Coronary artery (tissue), 2 donors: ENCODE results near the gene MAGI2.

ENCODE experiments used
- DNase-seq: peaks from one replicate; pipeline ENCODE4 v3.0.0-alpha.2; 2017; ENCODE audit warnings: low spot score
- H3K27ac ChIP-seq, 2 donors: fragments of 200-600 bp; sonication (generic); one replicate each; pipeline ENCODE4 v1.5.1; 2016 to 2019
- H3K4me3 ChIP-seq: fragments of 200-600 bp; sonication (generic); 2 replicates; pipeline ENCODE4 v1.5.1; 2016; ENCODE audit warnings: mild to moderate bottlenecking, moderate library complexity
- TF ChIP-seq, protein P1 (sequence below): fragments of 200-600 bp; sonication (generic); IDR thresholded peaks from one replicate; pipeline ENCODE4 v1.5.1; 2019; ENCODE audit warnings: antibody characterized with exemption

MAGI2 gene

GRCh38 chr7:78095549-78095948 lies 1357.9 kb downstream of the MAGI2 start:
- Histone ChIP-seq H3K27ac (no peak overlapping the region), H3K4me3 (no peak overlapping the region)
- TF ChIP-seq, protein P1, sequence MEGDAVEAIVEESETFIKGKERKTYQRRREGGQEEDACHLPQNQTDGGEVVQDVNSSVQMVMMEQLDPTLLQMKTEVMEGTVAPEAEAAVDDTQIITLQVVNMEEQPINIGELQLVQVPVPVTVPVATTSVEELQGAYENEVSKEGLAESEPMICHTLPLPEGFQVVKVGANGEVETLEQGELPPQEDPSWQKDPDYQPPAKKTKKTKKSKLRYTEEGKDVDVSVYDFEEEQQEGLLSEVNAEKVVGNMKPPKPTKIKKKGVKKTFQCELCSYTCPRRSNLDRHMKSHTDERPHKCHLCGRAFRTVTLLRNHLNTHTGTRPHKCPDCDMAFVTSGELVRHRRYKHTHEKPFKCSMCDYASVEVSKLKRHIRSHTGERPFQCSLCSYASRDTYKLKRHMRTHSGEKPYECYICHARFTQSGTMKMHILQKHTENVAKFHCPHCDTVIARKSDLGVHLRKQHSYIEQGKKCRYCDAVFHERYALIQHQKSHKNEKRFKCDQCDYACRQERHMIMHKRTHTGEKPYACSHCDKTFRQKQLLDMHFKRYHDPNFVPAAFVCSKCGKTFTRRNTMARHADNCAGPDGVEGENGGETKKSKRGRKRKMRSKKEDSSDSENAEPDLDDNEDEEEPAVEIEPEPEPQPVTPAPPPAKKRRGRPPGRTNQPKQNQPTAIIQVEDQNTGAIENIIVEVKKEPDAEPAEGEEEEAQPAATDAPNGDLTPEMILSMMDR = no peak
- DNase-seq = no peak

GRCh38 chr7:78092331-78092730 lies 1361.1 kb downstream of the MAGI2 start:
- DNase-seq = no peak
- no peak overlapping the region for H3K27ac ChIP-seq
- no peak overlapping the region for H3K4me3 ChIP-seq
- TF ChIP-seq, protein P1 = no peak

- Histone ChIP-seq H3K27ac (no peak overlapping the region), H3K4me3 (no peak overlapping the region)
- no peak for DNase-seq
- TF ChIP-seq, protein P1 = no peak
Observed at GRCh38 chr7:78090616-78091015, 1362.9 kb downstream of the MAGI2 start.

DNA sequence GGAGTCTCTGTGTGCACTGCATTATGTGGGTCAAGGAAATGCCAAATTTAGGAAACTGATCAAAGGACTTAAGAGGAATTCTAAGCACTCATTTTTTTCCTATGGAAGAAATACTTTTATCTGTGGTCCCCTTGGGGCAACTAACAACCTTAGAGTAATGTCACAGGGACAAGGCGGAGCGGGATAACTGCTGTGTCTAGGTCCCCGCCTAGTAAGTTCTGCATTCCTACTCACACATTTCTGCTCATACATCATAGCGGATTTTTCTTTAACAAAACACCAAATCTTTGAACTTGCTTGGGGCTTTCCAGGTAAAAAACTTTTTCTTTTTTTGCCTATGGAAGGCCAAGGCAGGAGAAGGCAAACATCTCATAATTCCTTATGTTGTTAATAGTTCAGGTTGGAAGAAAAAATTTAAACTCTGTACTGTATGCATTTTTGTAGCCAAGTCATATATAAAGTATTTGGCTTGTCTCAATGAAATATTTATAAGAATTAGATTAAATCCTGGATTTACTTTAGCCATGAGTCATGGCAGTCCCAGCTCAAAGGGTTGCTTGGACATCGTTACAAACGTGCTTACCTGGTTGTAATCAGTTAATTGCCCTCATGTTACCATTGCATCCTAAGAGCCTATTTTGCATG lies 1369.9 kb downstream of the MAGI2 start:
- no peak for DNase-seq
- no peak overlapping the region for H3K27ac ChIP-seq
- TF ChIP-seq, protein P1 = no peak

GRCh38 chr7:78082556-78082955 lies 1370.9 kb downstream of the MAGI2 start:
- TF ChIP-seq, protein P1 = no peak
- no peak for DNase-seq
- no peak overlapping the region for H3K27ac ChIP-seq
- no peak overlapping the region for H3K4me3 ChIP-seq

More for the DNA sequence above, 1369.9 kb downstream of the MAGI2 start:
- no peak overlapping the region for H3K4me3 ChIP-seq

GRCh38 chr7:78081888-78082287 lies 1371.6 kb downstream of the MAGI2 start:
- TF ChIP-seq, protein P1 = no peak
- no peak overlapping the region for H3K4me3 ChIP-seq
- H3K27ac ChIP-seq = no peak overlapping the region
- no peak for DNase-seq

DNA sequence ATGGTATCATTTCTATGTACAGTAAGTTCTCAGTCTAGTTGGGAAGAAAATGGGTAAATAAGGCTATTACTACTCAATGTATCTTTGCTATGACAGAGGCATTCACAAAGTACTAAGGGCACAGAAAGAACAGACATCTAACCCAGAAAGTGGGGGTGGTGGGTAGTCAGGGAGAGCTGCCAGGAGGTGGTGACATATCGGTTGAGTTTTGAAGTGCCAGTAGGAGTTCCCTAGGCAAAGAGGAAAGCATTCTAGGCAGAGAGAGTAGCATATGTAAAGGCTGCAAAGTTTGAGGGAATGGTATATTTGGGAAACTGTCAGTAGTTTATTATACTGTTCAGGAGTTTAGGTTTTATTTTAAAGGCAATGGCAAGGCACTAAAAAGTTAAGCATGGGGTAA lies 1372.1 kb downstream of the MAGI2 start:
- Histone ChIP-seq H3K27ac (no peak overlapping the region), H3K4me3 (no peak overlapping the region)
- no peak for DNase-seq
- TF ChIP-seq, protein P1 = no peak
